IMR-90 (cell line): Measurements from ENCODE around the gene FIBCD1. TPM values are rescaled to one million over a fixed set of nuclear protein-coding genes. Genes with fewer than 3 reads are reported as not detected.

Source experiments
- ATAC-seq: fragments of 200-7000 bp; cut with Tn5 transposase; 2 replicates; pipeline ENCODE4 v1.9.1; 2020; ENCODE audit warnings: low read depth, mild to moderate bottlenecking, moderate library complexity
- BruUV-seq: library from RNA; stranded (reverse); fragments of 400-500 nt; replicated peaks from 2 replicates; lab custom pipeline; 2021; lab: Mats Ljungman, UMichigan
- CTCF ChIA-PET: fragments of 300-600 bp; formaldehyde crosslinking; extraction: SDS; loops from one replicate; lab custom pipeline; 2021; ENCODE audit warnings: antibody characterized with exemption; lab: Yijun Ruan, JAX
- POLR2A ChIA-PET: fragments of 300-600 bp; sonication (Branson Sonifier 250); formaldehyde crosslinking; loops from one replicate; lab custom pipeline; 2022; ENCODE audit warnings: antibody characterized with exemption; ENCODE audit not compliant: unreplicated experiment; lab: Charles Lee
- DNase-seq: peaks from one replicate; pipeline ENCODE4 v3.0.0; 2013
- H2AFZ ChIP-seq: replicated peaks from 2 replicates; pipeline ENCODE3; 2013; ENCODE audit warnings: low read length, mild to moderate bottlenecking; ENCODE audit not compliant: poor library complexity
- H2AK5ac ChIP-seq: 2 replicates; pipeline ENCODE4 v1.6.1; 2013; ENCODE audit warnings: low read depth, low read length, inconsistent platforms
- H2AK9ac ChIP-seq: replicated peaks from 2 replicates; pipeline ENCODE3; 2013; ENCODE audit warnings: mild to moderate bottlenecking, low read depth, low read length, moderate library complexity; ENCODE audit not compliant: poor library complexity
- H2BK120ac ChIP-seq: 2 replicates; pipeline ENCODE4 v1.6.1; 2013; ENCODE audit warnings: low read depth, low read length, inconsistent platforms
- H2BK15ac ChIP-seq: 3 replicates; pipeline ENCODE4 v1.6.1; 2013; ENCODE audit warnings: low read depth, low read length, inconsistent platforms
- H2BK20ac ChIP-seq: 2 replicates; pipeline ENCODE4 v1.6.1; 2013; ENCODE audit warnings: low read depth, mild to moderate bottlenecking, inconsistent platforms, low read length, moderate library complexity
- H2BK5ac ChIP-seq: 2 replicates; pipeline ENCODE4 v1.6.1; 2013; ENCODE audit warnings: mild to moderate bottlenecking, low read depth, low read length, inconsistent platforms; ENCODE audit not compliant: poor library complexity, severe bottlenecking
- H3K14ac ChIP-seq: replicated peaks from 2 replicates; pipeline ENCODE4 v1.6.1; 2013; ENCODE audit warnings: low read depth, low read length, inconsistent platforms
- H3K18ac ChIP-seq: 2 replicates; pipeline ENCODE4 v1.6.1; 2013; ENCODE audit warnings: low read depth, low read length, control low read depth
- H3K23ac ChIP-seq: 2 replicates; pipeline ENCODE4 v1.6.1; 2013; ENCODE audit warnings: low read depth, low read length, inconsistent platforms
- H3K27ac ChIP-seq: 2 replicates; pipeline ENCODE4 v1.5.1; 2013; ENCODE audit warnings: mild to moderate bottlenecking, control low read depth, low read length; ENCODE audit not compliant: insufficient read depth
- H3K27me3 ChIP-seq: 2 replicates; pipeline ENCODE4 v1.6.1; 2013; ENCODE audit warnings: low read length; ENCODE audit not compliant: control insufficient read depth, insufficient read depth
- H3K36me3 ChIP-seq: 2 replicates; pipeline ENCODE4 v1.6.1; 2013; ENCODE audit warnings: low read length, mixed read lengths; ENCODE audit not compliant: control insufficient read depth, insufficient read depth
- H3K4ac ChIP-seq: 2 replicates; pipeline ENCODE4 v1.6.1; 2013; ENCODE audit warnings: low read depth, low read length, inconsistent platforms
- H3K4me1 ChIP-seq: 2 replicates; pipeline ENCODE4 v1.6.1; 2013; ENCODE audit warnings: low read length, mixed read lengths; ENCODE audit not compliant: control insufficient read depth, insufficient read depth
- H3K4me2 ChIP-seq: 2 replicates; pipeline ENCODE4 v1.6.1; 2013; ENCODE audit warnings: low read depth, mild to moderate bottlenecking, control low read depth, low read length, moderate library complexity
- H3K4me3 ChIP-seq: 2 replicates; pipeline ENCODE4 v1.5.1; 2013; ENCODE audit warnings: low read depth, mild to moderate bottlenecking, control low read depth, low read length, moderate library complexity; ENCODE audit not compliant: insufficient read depth
- H3K56ac ChIP-seq: 2 replicates; pipeline ENCODE4 v1.6.1; 2013; ENCODE audit warnings: low read length, inconsistent platforms; ENCODE audit not compliant: insufficient read depth; ENCODE audit errors: extremely low read depth
- H3K79me1 ChIP-seq, 2 experiments: 2 replicates each; pipeline ENCODE4 v1.6.1; 2013; ENCODE audit warnings: low read length in 2 of 2, inconsistent platforms in 1 of 2, low read depth in 1 of 2
- H3K9ac ChIP-seq: 2 replicates; pipeline ENCODE4 v1.6.1; 2013; ENCODE audit warnings: low read depth, low read length, control low read depth
- H3K9me1 ChIP-seq: 2 replicates; pipeline ENCODE4 v1.6.1; 2013; ENCODE audit warnings: low read length, inconsistent platforms; ENCODE audit not compliant: insufficient read depth
- H3K9me3 ChIP-seq: 2 replicates; pipeline ENCODE4 v1.6.1; 2013; ENCODE audit warnings: low read length; ENCODE audit not compliant: control insufficient read depth, insufficient read depth
- H4K20me1 ChIP-seq: 2 replicates; pipeline ENCODE4 v1.6.1; 2013; ENCODE audit warnings: low read length, inconsistent platforms; ENCODE audit not compliant: insufficient read depth
- H4K5ac ChIP-seq: 2 replicates; pipeline ENCODE4 v1.6.1; 2013; ENCODE audit warnings: mild to moderate bottlenecking, low read depth, low read length, control low read depth
- H4K8ac ChIP-seq, 2 experiments: 2 replicates each; pipeline ENCODE4 v1.6.1; 2013; ENCODE audit warnings: low read depth in 2 of 2, low read length in 2 of 2, control low read depth in 1 of 2, inconsistent platforms in 1 of 2
- H4K91ac ChIP-seq: 2 replicates; pipeline ENCODE4 v1.6.1; 2013; ENCODE audit warnings: low read depth, low read length, inconsistent platforms; ENCODE audit not compliant: insufficient read depth
- BHLHE40 ChIP-seq: fragments of 150-350 bp; IDR thresholded peaks from 2 replicates; pipeline ENCODE4 v1.6.1; 2016; ENCODE audit warnings: mild to moderate bottlenecking, low read depth, low read length
- CEBPB ChIP-seq: IDR thresholded peaks from 2 replicates; pipeline ENCODE4 v1.6.1; 2012; ENCODE audit warnings: low read depth, low read length, improper control_type of control experiment
- CHD1 ChIP-seq: IDR thresholded peaks from 2 replicates; pipeline ENCODE4 v1.6.1; 2012; ENCODE audit warnings: low read depth, low read length, improper control_type of control experiment
- CTCF ChIP-seq: conservative IDR thresholded peaks from 2 replicates; pipeline ENCODE4 v1.5.1; 2012; ENCODE audit warnings: mild to moderate bottlenecking, low read depth, low read length, improper control_type of control experiment
- FOS ChIP-seq: fragments of 150-350 bp; IDR thresholded peaks from 2 replicates; pipeline ENCODE4 v1.6.1; 2016; ENCODE audit warnings: low read depth, low read length
- MAFK ChIP-seq: IDR thresholded peaks from 2 replicates; pipeline ENCODE4 v1.6.1; 2012; ENCODE audit warnings: low read depth, low read length, improper control_type of control experiment
- MAZ ChIP-seq: IDR thresholded peaks from 2 replicates; pipeline ENCODE4 v1.6.1; 2012; ENCODE audit warnings: low read depth, mild to moderate bottlenecking, low read length, improper control_type of control experiment, moderate library complexity, borderline replicate concordance
- NFE2L2 ChIP-seq: fragments of 150-350 bp; IDR thresholded peaks from 2 replicates; pipeline ENCODE4 v1.6.1; 2016; ENCODE audit warnings: low read depth, mild to moderate bottlenecking, low read length
- RAD21 ChIP-seq: IDR thresholded peaks from 2 replicates; pipeline ENCODE4 v1.6.1; 2012; ENCODE audit warnings: low read length, improper control_type of control experiment
- RCOR1 ChIP-seq: IDR thresholded peaks from 2 replicates; pipeline ENCODE4 v1.6.1; 2012; ENCODE audit warnings: mild to moderate bottlenecking, low read length, improper control_type of control experiment; ENCODE audit not compliant: insufficient replicate concordance
- RFX5 ChIP-seq: IDR thresholded peaks from 2 replicates; pipeline ENCODE4 v1.8.0; 2012; ENCODE audit warnings: low read depth, mild to moderate bottlenecking, low read length, moderate library complexity
- USF2 ChIP-seq: fragments of 150-350 bp; IDR thresholded peaks from 2 replicates; pipeline ENCODE4 v1.6.1; 2017; ENCODE audit warnings: mild to moderate bottlenecking, antibody characterized with exemption, low read length, low read depth
- WGBS, 2 experiments: methylation state at CpG; one replicate each; pipeline versions ENCODE4 v1.1.5 to v1.1.7; 2013; ENCODE audit warnings: missing lambda C conversion rate in 2 of 2; ENCODE audit not compliant: insufficient read length in 1 of 2; ENCODE audit errors: extremely low coverage in 2 of 2; 5-methylcytosine and 5-hydroxymethylcytosine counted together
- dilution Hi-C: fragments of 300-500 bp; cut with HindIII; formaldehyde crosslinking; loops from one replicate; pipeline ENCODE4 v1.14.3; 2018; ENCODE audit warnings: low sequenced_read_pairs; ENCODE audit not compliant: unreplicated experiment
- in situ Hi-C: fragments of 300-500 bp; cut with MboI; formaldehyde crosslinking; loops from 3 replicates; pipeline ENCODE4 v1.14.3; 2019; ENCODE audit warnings: low sequenced_read_pairs, inconsistent platforms, mixed read lengths
- intact Hi-C: fragments of 100-400 bp; cut with micrococcal nuclease; formaldehyde crosslinking; loops from 2 replicates; pipeline ENCODE4 v1.10.0; 2022
- polyA plus RNA-seq, 3 experiments: library from polyadenylated mRNA; depleted of rRNA; stranded (reverse); fragments of >200 nt; gene quantifications; 2 replicates each; pipeline ENCODE4 v1.2.3, GENCODE V29; 2012; ENCODE audit warnings: low replicate concordance in 1 of 3
- total RNA-seq: library from RNA; depleted of rRNA; stranded (reverse); fragments of >200 nt; gene quantifications from 2 replicates; pipeline ENCODE4 v1.2.3, GENCODE V29; 2012

FIBCD1 gene
- total and polyA plus RNA-seq, 2 of the 4 experiments (the other 2 are of a cell fraction), result 1.1 to 10.1 TPM

GRCh38 chr9:130854092-130854491 lies 85.0 kb downstream of the FIBCD1 start:
- no peak overlapping the region for H3K4me3 ChIP-seq
- in situ Hi-C loops, result no loop called here
- BruUV-seq, result no TSS peak
- TF ChIP-seq NFE2L2 (no peak), RFX5 (no peak), CTCF (no peak), USF2 (no peak), MAFK (no peak), RCOR1 (no peak), MAZ (no peak), RAD21 (no peak), FOS (no peak), CEBPB (no peak), CHD1 (no peak), BHLHE40 (no peak)
- H3K4me2 ChIP-seq, result no peak overlapping the region
- H2AK9ac ChIP-seq, result no peak overlapping the region
- H3K36me3 ChIP-seq, result peaks cover 34% of the 10 kb centered on the region
- intact Hi-C loops, result no loop called here
- H2AFZ ChIP-seq, result no peak overlapping the region
- H4K20me1 ChIP-seq, result peaks cover 55% of the 10 kb centered on the region
- H3K9me1 ChIP-seq, result peaks cover 16% of the 10 kb centered on the region
- no CpG with 5 or more reads among the region's 8 CpGs for WGBS, 2 experiments
- CTCF ChIA-PET, result interaction anchor here (0.6 to 0.8 kb wide), 2 partner anchors 83 to 146 kb away, joined by 3 read pairs; no protein-coding TSS in a partner anchor
- dilution Hi-C loops, result no loop called here
- H2BK20ac ChIP-seq, result no peak overlapping the region
- no peak overlapping the region for H2AK5ac ChIP-seq
- peaks cover 19% of the 10 kb centered on the region for H3K4me1 ChIP-seq
- no peaks in the 10 kb centered on the region for H3K27me3 ChIP-seq
- H3K9me3 ChIP-seq, result no peaks in the 10 kb centered on the region
- no peak for ATAC-seq
- no peak overlapping the region for H4K8ac ChIP-seq
- no peak overlapping the region for H3K9ac ChIP-seq
- H3K79me1 ChIP-seq, result peaks cover 9 to 72% of the 10 kb centered on the region in 2 experiments
- no peak overlapping the region for H2BK5ac ChIP-seq
- H4K91ac ChIP-seq, result no peak overlapping the region
- no peak overlapping the region for H3K27ac ChIP-seq
- H4K5ac ChIP-seq, result no peak overlapping the region; the same call in 1 of the 2 replicates
- H3K23ac ChIP-seq, result no peak overlapping the region
- no peak overlapping the region for H2BK120ac ChIP-seq
- no peak overlapping the region for H3K14ac ChIP-seq
- DNase-seq, result no peak
- H3K18ac ChIP-seq, result no peak overlapping the region
- no peak overlapping the region for H2BK15ac ChIP-seq
- H3K56ac ChIP-seq, result no peak overlapping the region
- POLR2A ChIA-PET, result no interaction called here
- H3K4ac ChIP-seq, result no peak overlapping the region
